ENCODE data around the gene SLC25A26.
"Not testable (repeated sequence)": the region's sequence is repeated elsewhere in the genome, so short reads cannot be mapped to it uniquely, and the experiment has no call there.

SLC25A26 gene

DNA sequence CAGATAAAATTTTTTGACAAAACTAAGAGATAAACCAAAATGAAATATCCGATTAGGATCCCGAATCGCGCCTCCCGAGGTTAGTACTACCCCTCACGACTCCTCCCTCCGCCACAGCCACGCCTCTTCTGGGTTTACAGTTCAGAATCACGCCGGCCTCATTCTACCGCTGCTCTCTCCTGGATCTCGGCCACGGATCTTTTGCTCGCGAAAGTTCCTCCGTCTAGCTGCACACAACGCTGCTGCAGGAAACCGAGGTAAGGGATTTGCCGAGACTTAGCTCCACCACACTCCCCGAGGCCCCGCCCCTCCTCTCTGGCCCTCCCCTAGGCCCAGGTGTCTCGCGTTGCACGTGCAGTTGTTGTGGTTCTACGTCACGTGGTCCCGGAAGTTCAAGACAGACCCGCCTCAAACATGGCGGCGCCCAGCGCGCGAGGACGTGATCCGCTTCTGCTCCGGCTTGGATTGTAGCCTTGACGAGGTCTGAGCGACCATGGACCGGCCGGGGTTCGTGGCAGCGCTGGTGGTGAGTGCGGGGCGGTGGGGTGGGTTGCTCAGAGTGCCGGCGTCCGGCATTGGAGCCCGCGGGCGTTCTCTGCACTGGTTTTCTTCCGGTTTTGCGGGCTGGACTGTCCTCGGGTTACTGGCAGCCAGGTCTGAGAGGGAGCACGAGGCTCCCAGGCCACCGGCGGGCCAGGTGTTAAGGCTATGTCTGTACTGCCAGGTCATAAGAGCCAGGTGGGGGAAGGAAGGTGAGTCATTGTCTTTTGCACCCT lies at the start of gene SLC25A26:
SLC25A26 (plus strand) TSS at position 400 of the 776 bp plus-strand sequence; CDS start at position 494, 94 bp downstream.
- peak; percentile 96 for DNase-seq (ENCODE audit: low spot score)

DNA sequence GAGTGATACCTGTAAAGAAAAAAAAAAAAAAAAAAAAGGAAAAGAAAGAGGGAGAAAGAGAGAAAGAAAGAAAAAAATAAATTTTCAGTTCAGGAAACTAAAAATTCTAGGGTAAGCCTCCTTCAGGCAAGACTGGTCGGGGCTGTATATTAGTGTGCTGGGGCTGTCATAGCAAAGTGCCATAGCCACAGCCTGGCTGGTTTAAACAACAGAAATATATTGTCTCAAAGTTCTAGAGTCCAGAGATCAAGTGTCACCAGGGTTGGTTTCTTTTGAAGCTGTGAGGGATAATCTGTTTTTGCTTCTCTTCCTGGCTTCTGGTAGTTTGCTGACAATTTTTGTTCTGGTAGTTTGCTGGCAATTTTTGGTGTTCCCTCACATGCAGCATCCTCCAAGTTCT lies 48.4 kb upstream of the SLC25A26 start:
- no peak for DNase-seq (ENCODE audit: low spot score)

DNA sequence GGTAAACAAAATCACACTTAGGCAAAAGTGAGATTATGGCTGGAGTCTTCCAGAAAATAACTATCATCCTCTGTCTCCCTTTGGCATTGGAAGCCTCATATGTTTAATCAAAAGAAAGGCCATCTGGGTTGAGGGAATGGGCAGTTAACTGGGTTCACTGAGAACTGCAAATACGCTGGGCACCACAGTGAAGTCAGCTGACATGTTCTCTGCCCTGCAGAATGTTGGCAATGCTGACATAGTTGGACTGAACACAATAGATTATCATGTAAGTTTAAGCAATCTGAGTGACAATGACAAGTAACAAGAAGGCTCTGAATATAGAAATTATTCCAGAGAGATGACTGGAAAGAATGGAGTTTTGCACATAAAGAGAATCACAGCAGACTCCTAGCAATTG lies 43.8 kb upstream of the SLC25A26 start:
- DNase-seq (ENCODE audit: low spot score), result no peak

GRCh38 chr3:66178206-66178605 lies 42.6 kb upstream of the SLC25A26 start:
- no peak for DNase-seq (ENCODE audit: low spot score)

DNA sequence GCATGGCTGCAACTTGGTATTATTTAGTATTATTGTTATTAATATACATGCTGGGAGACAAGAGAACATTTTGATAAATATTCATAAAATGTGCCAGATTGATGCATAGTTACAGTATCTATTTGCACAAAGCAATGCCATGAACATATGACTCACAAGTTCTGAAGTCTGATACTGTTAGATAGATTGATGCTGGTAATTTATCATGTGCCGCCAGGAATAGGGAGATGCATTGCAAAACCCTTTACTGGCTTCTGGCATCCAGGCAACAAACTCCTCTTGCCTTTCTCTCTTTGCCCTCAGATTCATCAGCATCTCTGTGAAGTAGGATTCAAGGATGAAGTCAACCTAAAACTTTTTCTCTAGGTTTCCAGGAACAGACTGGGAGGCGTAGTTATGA lies 41.0 kb upstream of the SLC25A26 start:
- no peak for DNase-seq (ENCODE audit: low spot score)

GRCh38 chr3:66181764-66182163 lies 39.0 kb upstream of the SLC25A26 start:
- no peak for DNase-seq (ENCODE audit: low spot score)

DNA sequence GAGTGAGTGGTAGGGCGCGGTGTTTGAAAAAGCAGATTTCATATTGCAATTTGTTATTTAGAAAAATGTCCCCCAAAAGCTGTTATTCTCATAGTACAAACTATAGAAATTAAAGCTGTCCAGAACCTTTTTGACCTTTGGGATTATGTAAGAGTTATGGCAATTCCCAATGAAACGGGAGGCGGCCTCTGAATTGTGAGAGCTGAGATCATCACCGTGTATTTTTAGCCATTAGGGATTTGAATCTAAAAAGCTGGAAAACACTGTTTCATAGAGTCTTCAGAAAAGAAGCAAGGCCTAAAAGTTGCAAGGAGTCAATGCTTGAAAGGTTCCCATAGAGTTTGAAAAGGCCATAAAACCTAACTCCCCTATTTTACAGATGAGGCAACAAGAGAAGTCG lies 38.6 kb upstream of the SLC25A26 start:
- DNase-seq (ENCODE audit: low spot score), result no peak

GRCh38 chr3:66186545-66186944 lies 34.3 kb upstream of the SLC25A26 start:
- DNase-seq (ENCODE audit: low spot score), result no peak

DNA sequence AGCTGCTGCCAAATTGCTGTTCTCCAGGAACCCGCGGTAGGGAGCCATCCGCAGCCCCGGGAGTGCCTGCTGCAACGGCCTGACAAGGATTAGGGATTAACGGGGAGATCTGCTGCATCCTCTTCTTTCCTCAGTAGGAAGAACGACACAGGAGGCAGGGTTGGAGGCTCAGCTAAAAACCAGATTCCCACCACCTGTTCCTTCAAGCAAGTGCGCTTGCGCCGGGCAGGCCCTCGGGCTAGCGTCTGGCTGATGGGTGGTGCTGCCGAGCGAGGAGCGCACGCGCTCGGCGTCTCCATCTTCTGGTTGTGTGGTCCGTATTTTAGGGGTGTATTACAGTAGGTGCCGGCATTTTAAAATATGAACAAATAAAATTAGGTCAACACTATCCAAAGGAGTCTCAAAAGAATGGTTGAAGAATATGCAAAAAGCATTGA lies 25.4 kb upstream of the SLC25A26 start:
- no peak for DNase-seq (ENCODE audit: low spot score)

DNA sequence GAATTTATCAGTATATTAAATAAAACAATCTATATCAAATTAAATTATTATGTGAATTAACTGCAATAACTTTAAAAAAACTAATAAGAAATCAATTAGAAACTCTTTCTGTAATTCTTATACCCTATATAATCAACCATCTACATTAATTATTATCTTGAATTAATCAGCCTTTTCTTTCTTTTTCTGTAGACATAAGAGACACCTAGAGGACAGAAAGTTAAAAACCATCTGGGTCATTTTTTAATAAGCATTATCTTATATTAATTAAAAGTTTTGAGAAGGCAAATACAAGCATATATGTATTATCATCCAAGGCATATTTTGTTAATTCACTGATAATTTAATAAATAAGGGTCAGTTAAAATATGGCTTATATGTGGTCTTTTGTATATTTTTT lies 24.2 kb upstream of the SLC25A26 start:
- no peak for DNase-seq (ENCODE audit: low spot score)

GRCh38 chr3:66198437-66199088 lies 22.2 kb upstream of the SLC25A26 start:
- no peak for DNase-seq (ENCODE audit: low spot score)

GRCh38 chr3:66199089-66199473 lies 21.7 kb upstream of the SLC25A26 start:
- no peak for DNase-seq (ENCODE audit: low spot score)

DNA sequence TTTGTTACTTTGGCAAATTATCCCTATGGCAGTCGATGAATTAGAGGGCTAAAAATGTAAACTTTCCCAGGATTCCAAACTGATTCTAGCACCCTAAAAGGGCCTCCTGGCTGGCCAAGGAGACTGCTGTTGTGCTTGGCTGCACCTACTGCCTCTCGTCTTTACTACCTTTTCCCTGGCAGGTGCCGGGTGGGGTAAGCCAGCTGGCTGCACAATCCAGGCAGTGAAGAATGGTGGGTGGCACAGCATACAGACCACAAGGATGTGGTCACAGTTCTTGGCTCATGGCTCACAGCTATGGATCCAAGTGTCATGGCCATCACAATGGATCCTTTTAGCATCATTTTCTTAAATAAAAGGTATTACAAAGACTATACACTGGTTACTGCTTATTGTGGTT lies 20.7 kb upstream of the SLC25A26 start:
- no peak for DNase-seq (ENCODE audit: low spot score)

GRCh38 chr3:66200786-66201185 lies 20.0 kb upstream of the SLC25A26 start:
- DNase-seq (ENCODE audit: low spot score), result no peak

DNA sequence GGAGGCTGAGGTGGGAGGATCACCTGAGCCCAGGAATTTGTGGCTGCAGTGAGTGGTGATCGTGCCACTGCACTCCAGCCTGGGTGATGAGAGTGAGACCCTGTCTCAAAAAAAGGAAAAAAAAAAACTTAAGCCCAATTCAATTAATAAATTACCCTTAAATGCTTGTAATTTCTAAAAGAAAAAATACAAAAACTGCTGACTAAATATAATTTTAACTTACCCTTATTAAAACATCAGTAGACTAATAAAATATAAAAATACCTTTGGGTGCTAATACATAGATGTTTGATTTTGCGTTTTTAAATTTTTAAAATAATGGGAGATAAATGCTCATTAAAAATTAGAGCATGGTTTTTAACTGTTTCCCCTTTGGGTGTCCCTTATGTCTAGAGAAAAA lies 17.5 kb upstream of the SLC25A26 start:
- no peak for DNase-seq (ENCODE audit: low spot score)

DNA sequence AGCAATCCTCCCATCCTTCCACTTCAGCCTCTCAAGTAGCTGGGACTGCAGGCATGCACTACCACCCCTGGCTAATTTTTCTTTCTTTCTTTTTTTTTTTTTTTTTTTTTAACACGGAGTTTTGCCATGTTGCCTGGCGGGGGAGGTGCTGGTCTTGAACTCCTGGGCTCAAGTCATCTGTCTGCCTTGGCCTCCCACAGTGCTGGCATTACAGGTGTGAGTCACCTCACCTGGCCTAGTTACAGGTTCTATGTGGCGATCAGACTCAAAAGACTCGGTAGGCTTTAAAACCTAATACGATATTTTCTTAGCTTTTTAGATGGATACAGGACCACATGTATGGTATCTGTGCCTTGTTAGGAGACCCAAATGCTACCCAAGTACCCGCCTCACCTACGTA lies 14.0 kb upstream of the SLC25A26 start:
- DNase-seq (ENCODE audit: low spot score), result no peak

DNA sequence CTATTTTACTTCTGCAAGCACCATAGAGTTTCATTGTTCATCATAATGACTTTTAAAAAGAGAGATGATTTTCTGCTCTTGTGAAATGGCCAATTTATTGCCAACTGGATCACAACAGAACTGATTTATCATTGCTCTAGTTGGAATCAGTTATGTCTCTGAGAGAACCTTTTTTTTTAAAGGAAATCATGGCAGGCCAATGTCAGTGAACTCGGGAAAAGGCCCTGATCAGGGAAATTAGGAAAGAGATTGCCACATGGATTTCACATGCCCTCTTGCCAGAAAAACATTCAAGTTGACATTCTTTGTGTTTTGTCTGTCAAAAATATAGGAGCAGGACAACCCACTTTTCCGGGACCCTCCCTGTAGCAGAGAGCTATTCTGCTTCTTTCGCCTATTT lies 12.6 kb upstream of the SLC25A26 start:
- DNase-seq (ENCODE audit: low spot score), result no peak

- DNase-seq (ENCODE audit: low spot score), result no peak
These were observed 10.0 kb upstream of the SLC25A26 start for GRCh38 chr3:66210687-66211295.

DNA sequence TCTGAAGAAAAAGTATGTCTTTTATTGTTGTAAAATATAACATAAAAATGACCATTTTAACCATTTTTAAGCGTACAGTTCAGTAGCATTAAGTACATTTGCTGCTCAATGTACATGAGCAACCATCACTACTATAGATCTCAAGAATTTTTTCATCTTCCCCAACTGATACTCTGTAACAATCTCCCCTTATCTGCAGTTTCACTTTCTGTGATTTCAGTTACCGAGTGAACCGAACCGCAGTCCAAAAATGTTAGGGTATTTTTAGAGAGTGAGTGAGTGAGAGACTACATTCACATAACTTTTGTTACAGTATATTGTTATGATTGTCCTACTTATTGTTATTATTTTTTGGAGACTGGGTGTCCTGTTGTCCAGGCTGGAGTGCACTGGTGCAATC lies 9.0 kb upstream of the SLC25A26 start:
- DNase-seq (ENCODE audit: low spot score), result no peak

- DNase-seq (ENCODE audit: low spot score), result no peak
These were observed 5.7 kb upstream of the SLC25A26 start for GRCh38 chr3:66215106-66215505.

DNA sequence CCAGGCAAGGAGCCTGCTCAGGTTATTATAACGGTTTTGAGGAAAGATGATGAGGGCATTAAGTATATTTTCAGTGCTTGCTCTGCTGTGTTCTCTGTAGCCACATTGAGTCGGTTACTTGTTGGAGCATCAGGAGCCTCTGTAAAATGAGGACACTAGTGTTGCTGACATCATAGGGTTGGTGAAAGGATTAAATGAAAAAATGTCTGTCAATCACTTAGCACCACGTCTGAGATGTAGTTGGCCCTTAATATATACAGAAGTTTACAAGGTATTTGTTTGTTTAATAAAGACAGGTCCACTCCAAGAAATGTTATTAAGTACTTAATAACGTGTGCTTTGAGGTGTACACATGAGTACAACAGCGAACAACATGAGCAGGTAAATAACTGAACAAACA lies 735 bp upstream of the SLC25A26 start:
- DNase-seq (ENCODE audit: low spot score), result no peak

DNA sequence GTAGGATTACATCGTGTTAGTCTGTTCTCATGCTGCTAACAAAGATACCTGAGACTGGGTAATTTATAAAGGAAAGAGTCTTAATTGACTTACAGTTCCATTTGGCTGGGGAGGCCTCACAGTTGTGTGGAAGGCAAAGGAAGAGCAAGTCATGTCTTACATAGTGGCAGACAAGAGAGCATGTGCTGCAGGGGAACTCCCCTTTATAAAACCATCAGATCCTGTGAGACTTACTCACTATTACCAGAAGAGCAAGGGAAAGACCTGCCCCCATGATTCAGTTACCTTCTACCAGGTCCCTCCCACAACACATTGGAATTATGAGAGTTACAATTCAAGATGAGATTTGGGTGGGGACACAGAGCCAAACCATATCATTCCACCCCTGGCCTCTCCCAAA lies 3.4 kb downstream of the SLC25A26 start:
- no peak for DNase-seq (ENCODE audit: low spot score)

- DNase-seq (ENCODE audit: low spot score), result not testable (repeated sequence)
These were observed 5.3 kb downstream of the SLC25A26 start for GRCh38 chr3:66226093-66226492.

Measured in CD4-positive, alpha-beta T cell treated with Interleukin-2 at 100 ng/mL for 4 hours (primary cell).